ENCODE results near the gene GPC5.
"Not testable (repeated sequence)": the region's sequence is repeated elsewhere in the genome, so short reads cannot be mapped to it uniquely, and the experiment has no call there.

- TF ChIP-seq POLR2AphosphoS5 (IDR thresholded peaks at IDR 0.05; ENCODE audit: low read depth, low read length); CTCF (IDR thresholded peaks at IDR 0.05); SIN3A (IDR thresholded peaks at IDR 0.05; ENCODE audit: borderline replicate concordance, insufficient read depth, low read depth, low read length); TCF7L2 (IDR thresholded peaks at IDR 0.05; ENCODE audit: low read depth, low read length): not testable (repeated sequence)
Measured at GRCh38 chr13:92516878-92517277, 1118.5 kb downstream of the GPC5 start.
